GM12878 (cell line): ENCODE data around the gene AGK. TPM values are rescaled to one million over a fixed set of nuclear protein-coding genes. Genes with fewer than 3 reads are reported as not detected.

Source experiments
- ASH2L ChIP-seq: fragments of 300-600, 200-600 bp; sonication (generic); IDR thresholded peaks from 2 replicates; pipeline ENCODE4 v1.6.1; 2017; ENCODE audit warnings: low read depth, mild to moderate bottlenecking, borderline replicate concordance
- ATF7 ChIP-seq: fragments of 450-650 bp; IDR thresholded peaks from 2 replicates; pipeline ENCODE4 v1.6.1; 2016; ENCODE audit warnings: low read depth, mild to moderate bottlenecking
- BHLHE40 ChIP-seq, 2 experiments: fragments of 450-650 bp in 1 of 2; IDR thresholded peaks; 2 replicates each; pipeline ENCODE4 v1.6.1; 2011 to 2017; ENCODE audit warnings: low read depth in 2 of 2, borderline replicate concordance in 1 of 2, improper control_type of control experiment in 1 of 2, low read length in 1 of 2, mild to moderate bottlenecking in 1 of 2
- CREB1 ChIP-seq: IDR thresholded peaks from 2 replicates; pipeline ENCODE4 v1.6.1; 2012; ENCODE audit warnings: low read depth, mild to moderate bottlenecking, inconsistent platforms
- ETV6 ChIP-seq, 2 experiments: fragments of 450-650 bp in 1 of 2; IDR thresholded peaks in 1 of 2; conservative IDR thresholded peaks in 1 of 2; 2 replicates each; pipeline ENCODE4 v1.6.1; 2014; ENCODE audit warnings: antibody characterized with exemption in 1 of 2, borderline replicate concordance in 1 of 2, low read depth in 1 of 2, mild to moderate bottlenecking in 1 of 2, moderate library complexity in 1 of 2
- IKZF2 ChIP-seq, 2 experiments: fragments of 450-650 bp; IDR thresholded peaks; 2 replicates each; pipeline ENCODE4 v1.6.1; 2017; ENCODE audit warnings: mild to moderate bottlenecking in 2 of 2, moderate library complexity in 2 of 2
- JUNB ChIP-seq: IDR thresholded peaks from 2 replicates; pipeline ENCODE4 v1.6.1; 2016; ENCODE audit warnings: antibody characterized with exemption, mild to moderate bottlenecking
- KDM1A ChIP-seq: fragments of 200-600 bp; sonication (generic); IDR thresholded peaks from 2 replicates; pipeline ENCODE4 v1.6.1; 2016; ENCODE audit warnings: borderline replicate concordance
- LARP7 ChIP-seq: fragments of 450-650 bp; IDR thresholded peaks from 2 replicates; pipeline ENCODE4 v1.6.1; 2017; ENCODE audit warnings: mild to moderate bottlenecking
- MLLT1 ChIP-seq: fragments of 450-650 bp; IDR thresholded peaks from 2 replicates; pipeline ENCODE4 v1.6.1; 2016; ENCODE audit warnings: mild to moderate bottlenecking
- MYC ChIP-seq: IDR thresholded peaks from 2 replicates; pipeline ENCODE4 v1.6.1; 2011; ENCODE audit warnings: mild to moderate bottlenecking, low read length, moderate library complexity, inconsistent platforms; ENCODE audit not compliant: insufficient read depth, insufficient replicate concordance, insufficient read length, severe bottlenecking
- POLR2A ChIP-seq: IDR thresholded peaks from 2 replicates; pipeline ENCODE4 v1.6.1; 2011; ENCODE audit warnings: low read depth, mild to moderate bottlenecking, low read length
- POLR2AphosphoS2 ChIP-seq: IDR thresholded peaks from 2 replicates; pipeline ENCODE4 v1.6.1; 2011; ENCODE audit warnings: low read depth, mild to moderate bottlenecking, low read length, improper control_type of control experiment, moderate library complexity
- RELA ChIP-seq: fragments of 450-650 bp; IDR thresholded peaks from 2 replicates; pipeline ENCODE4 v1.8.0; 2014; ENCODE audit warnings: borderline replicate concordance; ENCODE audit not compliant: partially characterized antibody
- SMAD1 ChIP-seq: fragments of 450-650 bp; IDR thresholded peaks from 2 replicates; pipeline ENCODE4 v1.6.1; 2018; ENCODE audit warnings: mild to moderate bottlenecking, low read depth; ENCODE audit not compliant: partially characterized antibody
- SRF ChIP-seq, 2 experiments: IDR thresholded peaks; 2 replicates each; pipeline ENCODE4 v1.6.1; 2011; ENCODE audit warnings: low read depth in 2 of 2, low read length in 2 of 2, mild to moderate bottlenecking in 1 of 2, moderate library complexity in 1 of 2
- TARDBP ChIP-seq: IDR thresholded peaks from 2 replicates; pipeline ENCODE4 v1.6.1; 2016; ENCODE audit warnings: borderline replicate concordance
- TBL1XR1 ChIP-seq: IDR thresholded peaks from 2 replicates; pipeline ENCODE4 v1.6.1; 2012; ENCODE audit warnings: low read depth, low read length, improper control_type of control experiment
- ZNF207 ChIP-seq: fragments of 450-650 bp; IDR thresholded peaks from 2 replicates; pipeline ENCODE4 v1.6.1; 2014; ENCODE audit warnings: antibody characterized with exemption, mild to moderate bottlenecking, borderline replicate concordance
- polyA plus RNA-seq, 11 experiments: library from polyadenylated mRNA; depleted of rRNA in 4 of 11; unstranded in 6 of 11; stranded (reverse) in 5 of 11; fragments of >200 nt; fragmentation: Nextera tagmentation in 4 of 11; fragmentation: Illumina TruSeq in 1 of 11; extraction: Ambion mirVana in 4 of 11; extraction: Trizol in 1 of 11; gene quantifications; 1 replicate in 1 of 11; 2 replicates in 10 of 11; pipeline versions ENCODE4 v1.2.1 to v1.2.3, GENCODE V29; 2011 to 2016; ENCODE audit warnings: inconsistent platforms in 2 of 11, missing spikeins in 2 of 11, low read depth in 1 of 11
- total RNA-seq, 4 experiments: library from RNA; depleted of rRNA in 3 of 4; stranded (reverse); fragments of >200 nt in 3 of 4; fragmentation: Illumina TruSeq in 1 of 4; extraction: Trizol in 1 of 4; gene quantifications; 2 replicates each; pipeline versions ENCODE4 v1.2.1 to v1.2.3, GENCODE V29; 2013 to 2021
- TF ChIP-seq, protein P1 (sequence below): fragments of 450-650 bp; IDR thresholded peaks from 2 replicates; pipeline ENCODE4 v1.6.1; 2017; ENCODE audit warnings: borderline replicate concordance
- TF ChIP-seq, protein P2 (sequence below): fragments of 450-650 bp; IDR thresholded peaks from 2 replicates; pipeline ENCODE4 v1.6.1; 2017; ENCODE audit warnings: low read depth, mild to moderate bottlenecking, moderate library complexity
- TF ChIP-seq, protein P3 (sequence below): fragments of 450-650 bp; conservative IDR thresholded peaks from 2 replicates; pipeline ENCODE4 v1.6.1; 2017; ENCODE audit warnings: mild to moderate bottlenecking, moderate library complexity
- TF ChIP-seq, protein P4 (sequence below): IDR thresholded peaks from 2 replicates; pipeline ENCODE4 v1.6.1; 2011; ENCODE audit warnings: low read depth, mild to moderate bottlenecking, low read length, moderate library complexity, borderline replicate concordance; ENCODE audit errors: extremely low read depth

AGK gene
- total and polyA plus RNA-seq, 10 of the 15 experiments (the other 5 are each of a cell fraction or from before 2014, with no cell fraction given): 32.5 to 85.6 (median 47.8) TPM

DNA sequence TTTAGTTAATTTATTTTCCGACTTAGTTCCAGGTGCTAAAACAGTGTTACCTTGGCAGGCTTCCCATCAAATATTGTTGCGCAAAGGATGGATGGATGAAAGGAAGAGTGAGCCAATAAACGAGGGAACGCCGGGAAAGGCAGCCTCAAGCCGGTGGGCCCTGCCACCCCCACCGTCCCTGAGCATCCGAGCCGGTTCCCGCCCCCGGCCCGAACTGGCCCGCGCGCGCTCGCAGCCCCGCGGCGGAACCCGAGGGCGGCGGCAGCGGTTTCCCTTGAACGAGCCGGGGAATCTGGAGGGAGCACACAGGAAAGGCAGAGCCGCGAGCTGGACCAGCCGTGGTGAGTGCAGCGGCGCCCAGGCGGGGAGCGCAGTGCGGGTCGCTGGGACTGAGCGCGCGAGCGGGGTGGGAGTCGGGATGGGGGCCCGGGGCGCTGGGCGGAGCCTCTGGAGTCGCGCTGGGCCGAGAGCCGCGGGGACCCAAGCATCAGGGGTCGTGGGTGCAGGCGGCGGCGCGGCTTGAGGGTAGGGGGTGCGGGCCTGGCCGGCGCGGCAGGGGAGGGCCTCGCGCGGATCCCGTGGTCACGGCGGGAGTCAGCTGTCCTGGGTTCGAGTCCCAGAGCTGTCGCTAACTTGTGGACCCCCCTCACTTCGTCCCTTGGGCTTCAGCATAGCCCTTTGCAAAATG, at the start of gene AGK (continued):
- TF ChIP-seq ZNF207: 0 out of 2 replicates have a peak, but pooled peaks have one; percentile 34
- no peak for TF ChIP-seq KDM1A
- TF ChIP-seq, protein P1, sequence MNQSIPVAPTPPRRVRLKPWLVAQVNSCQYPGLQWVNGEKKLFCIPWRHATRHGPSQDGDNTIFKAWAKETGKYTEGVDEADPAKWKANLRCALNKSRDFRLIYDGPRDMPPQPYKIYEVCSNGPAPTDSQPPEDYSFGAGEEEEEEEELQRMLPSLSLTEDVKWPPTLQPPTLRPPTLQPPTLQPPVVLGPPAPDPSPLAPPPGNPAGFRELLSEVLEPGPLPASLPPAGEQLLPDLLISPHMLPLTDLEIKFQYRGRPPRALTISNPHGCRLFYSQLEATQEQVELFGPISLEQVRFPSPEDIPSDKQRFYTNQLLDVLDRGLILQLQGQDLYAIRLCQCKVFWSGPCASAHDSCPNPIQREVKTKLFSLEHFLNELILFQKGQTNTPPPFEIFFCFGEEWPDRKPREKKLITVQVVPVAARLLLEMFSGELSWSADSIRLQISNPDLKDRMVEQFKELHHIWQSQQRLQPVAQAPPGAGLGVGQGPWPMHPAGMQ: no peak
- TF ChIP-seq SRF (IDR thresholded peaks at IDR 0.05; ENCODE audit: low read depth in 2 of 2, low read length in 2 of 2): peak in 1 of 2 experiments; percentile 81; a peak in 2 of 4 replicates
- no peak for TF ChIP-seq ATF7
- TF ChIP-seq, protein P2, sequence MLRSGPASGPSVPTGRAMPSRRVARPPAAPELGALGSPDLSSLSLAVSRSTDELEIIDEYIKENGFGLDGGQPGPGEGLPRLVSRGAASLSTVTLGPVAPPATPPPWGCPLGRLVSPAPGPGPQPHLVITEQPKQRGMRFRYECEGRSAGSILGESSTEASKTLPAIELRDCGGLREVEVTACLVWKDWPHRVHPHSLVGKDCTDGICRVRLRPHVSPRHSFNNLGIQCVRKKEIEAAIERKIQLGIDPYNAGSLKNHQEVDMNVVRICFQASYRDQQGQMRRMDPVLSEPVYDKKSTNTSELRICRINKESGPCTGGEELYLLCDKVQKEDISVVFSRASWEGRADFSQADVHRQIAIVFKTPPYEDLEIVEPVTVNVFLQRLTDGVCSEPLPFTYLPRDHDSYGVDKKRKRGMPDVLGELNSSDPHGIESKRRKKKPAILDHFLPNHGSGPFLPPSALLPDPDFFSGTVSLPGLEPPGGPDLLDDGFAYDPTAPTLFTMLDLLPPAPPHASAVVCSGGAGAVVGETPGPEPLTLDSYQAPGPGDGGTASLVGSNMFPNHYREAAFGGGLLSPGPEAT: peak; percentile 41; the same call in 1 of the 2 replicates
- 0 out of 2 replicates have a peak, but pooled peaks have one; percentile 74 for TF ChIP-seq TARDBP
- no peak for TF ChIP-seq RELA
- no peak for TF ChIP-seq SMAD1
- TF ChIP-seq CREB1: peak; percentile 43; the same call in 1 of the 2 replicates
- peak; percentile 86 for TF ChIP-seq POLR2AphosphoS2
- peak; percentile 97 for TF ChIP-seq POLR2A
- TF ChIP-seq ASH2L: peak; percentile 73; the same call in 1 of the 2 replicates
- TF ChIP-seq TBL1XR1: no peak
- peak; percentile 74 for TF ChIP-seq LARP7
- TF ChIP-seq, protein P3, sequence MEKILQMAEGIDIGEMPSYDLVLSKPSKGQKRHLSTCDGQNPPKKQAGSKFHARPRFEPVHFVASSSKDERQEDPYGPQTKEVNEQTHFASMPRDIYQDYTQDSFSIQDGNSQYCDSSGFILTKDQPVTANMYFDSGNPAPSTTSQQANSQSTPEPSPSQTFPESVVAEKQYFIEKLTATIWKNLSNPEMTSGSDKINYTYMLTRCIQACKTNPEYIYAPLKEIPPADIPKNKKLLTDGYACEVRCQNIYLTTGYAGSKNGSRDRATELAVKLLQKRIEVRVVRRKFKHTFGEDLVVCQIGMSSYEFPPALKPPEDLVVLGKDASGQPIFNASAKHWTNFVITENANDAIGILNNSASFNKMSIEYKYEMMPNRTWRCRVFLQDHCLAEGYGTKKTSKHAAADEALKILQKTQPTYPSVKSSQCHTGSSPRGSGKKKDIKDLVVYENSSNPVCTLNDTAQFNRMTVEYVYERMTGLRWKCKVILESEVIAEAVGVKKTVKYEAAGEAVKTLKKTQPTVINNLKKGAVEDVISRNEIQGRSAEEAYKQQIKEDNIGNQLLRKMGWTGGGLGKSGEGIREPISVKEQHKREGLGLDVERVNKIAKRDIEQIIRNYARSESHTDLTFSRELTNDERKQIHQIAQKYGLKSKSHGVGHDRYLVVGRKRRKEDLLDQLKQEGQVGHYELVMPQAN: peak; percentile 72; the same call in 1 of the 2 replicates
- TF ChIP-seq MLLT1: no peak
- TF ChIP-seq BHLHE40 (IDR thresholded peaks at IDR 0.05; ENCODE audit: borderline replicate concordance in 1 of 2, low read depth in 2 of 2, low read length in 1 of 2): peak in 1 of 2 experiments; percentile 49; a peak in 2 of 4 replicates
- no peak for TF ChIP-seq ETV6 (conservative IDR thresholded peaks at IDR 0.05 in 1 of 2, IDR thresholded peaks at IDR 0.05 in 1 of 2; ENCODE audit: borderline replicate concordance in 1 of 2, low read depth in 1 of 2)
- TF ChIP-seq, protein P4, sequence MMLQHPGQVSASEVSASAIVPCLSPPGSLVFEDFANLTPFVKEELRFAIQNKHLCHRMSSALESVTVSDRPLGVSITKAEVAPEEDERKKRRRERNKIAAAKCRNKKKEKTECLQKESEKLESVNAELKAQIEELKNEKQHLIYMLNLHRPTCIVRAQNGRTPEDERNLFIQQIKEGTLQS: no peak
- peak in 1 of 2 experiments; percentile 39; a peak in 1 of 4 replicates for TF ChIP-seq IKZF2 (IDR thresholded peaks at IDR 0.05)
- no peak for TF ChIP-seq MYC
- TF ChIP-seq JUNB: no peak
